Measurements from ENCODE around the gene APOBEC3B.
"Not testable (repeated sequence)": the region's sequence is repeated elsewhere in the genome, so short reads cannot be mapped to it uniquely, and the experiment has no call there.

DNA sequence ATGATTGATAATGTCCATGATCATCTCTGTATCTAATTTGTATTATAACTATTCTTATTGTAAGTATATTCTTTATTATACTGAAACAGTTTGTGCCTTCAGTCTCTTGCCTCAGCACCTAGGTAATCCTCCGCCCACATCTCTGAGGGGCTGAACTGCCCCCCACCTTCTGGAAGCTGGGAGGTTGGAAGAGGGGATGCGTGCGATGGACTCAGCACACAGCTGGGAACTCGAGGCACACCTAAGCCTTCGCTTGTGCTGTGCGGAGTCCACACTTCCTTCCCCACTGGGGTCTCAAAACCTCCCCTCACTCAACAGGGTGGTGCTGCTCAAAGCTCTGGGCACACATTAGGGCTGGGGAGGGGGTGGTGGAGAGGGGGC is 31.4 kb downstream of the APOBEC3B start:
- TF ChIP-seq, protein P1, sequence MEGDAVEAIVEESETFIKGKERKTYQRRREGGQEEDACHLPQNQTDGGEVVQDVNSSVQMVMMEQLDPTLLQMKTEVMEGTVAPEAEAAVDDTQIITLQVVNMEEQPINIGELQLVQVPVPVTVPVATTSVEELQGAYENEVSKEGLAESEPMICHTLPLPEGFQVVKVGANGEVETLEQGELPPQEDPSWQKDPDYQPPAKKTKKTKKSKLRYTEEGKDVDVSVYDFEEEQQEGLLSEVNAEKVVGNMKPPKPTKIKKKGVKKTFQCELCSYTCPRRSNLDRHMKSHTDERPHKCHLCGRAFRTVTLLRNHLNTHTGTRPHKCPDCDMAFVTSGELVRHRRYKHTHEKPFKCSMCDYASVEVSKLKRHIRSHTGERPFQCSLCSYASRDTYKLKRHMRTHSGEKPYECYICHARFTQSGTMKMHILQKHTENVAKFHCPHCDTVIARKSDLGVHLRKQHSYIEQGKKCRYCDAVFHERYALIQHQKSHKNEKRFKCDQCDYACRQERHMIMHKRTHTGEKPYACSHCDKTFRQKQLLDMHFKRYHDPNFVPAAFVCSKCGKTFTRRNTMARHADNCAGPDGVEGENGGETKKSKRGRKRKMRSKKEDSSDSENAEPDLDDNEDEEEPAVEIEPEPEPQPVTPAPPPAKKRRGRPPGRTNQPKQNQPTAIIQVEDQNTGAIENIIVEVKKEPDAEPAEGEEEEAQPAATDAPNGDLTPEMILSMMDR (IDR thresholded peaks at IDR 0.05; ENCODE audit: low read length): not testable (repeated sequence)
- TF ChIP-seq EZH2 (IDR thresholded peaks at IDR 0.05; ENCODE audit: borderline replicate concordance, low read length): not testable (repeated sequence)

Measured in OCI-LY1 (cell line).